ENCODE results near the gene CDH4.

CDH4 gene

DNA sequence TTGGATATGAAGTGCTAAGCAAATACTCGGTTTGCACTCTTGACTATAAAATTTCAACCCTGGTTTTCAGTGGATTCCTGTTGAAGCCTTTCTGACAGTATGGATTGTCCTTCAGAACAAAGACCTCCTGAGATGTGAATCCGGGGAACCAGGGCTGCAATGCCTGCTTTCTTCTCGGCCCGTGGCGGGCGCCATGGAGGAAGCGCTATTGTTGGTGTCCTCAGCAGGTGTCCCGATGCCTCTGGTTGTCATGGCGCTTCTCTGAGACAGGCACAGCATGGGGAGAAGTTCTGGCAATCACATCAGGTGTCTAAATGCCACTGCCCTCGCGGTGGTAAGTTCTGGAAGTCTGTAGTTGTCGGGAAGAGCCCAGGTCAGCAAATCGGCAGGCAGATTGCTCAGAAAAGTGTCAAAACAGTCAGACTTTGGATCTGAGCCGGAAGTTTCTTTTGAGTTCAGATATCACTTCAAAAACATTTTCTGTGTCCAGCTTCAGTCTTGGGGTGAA, 188.5 kb downstream of the CDH4 start:
- no peak overlapping the region for H3K4me3 ChIP-seq (replicated peaks in 1 of 2; ENCODE audit: low read depth in 2 of 2, low read length in 2 of 2)
- TF ChIP-seq, protein P1, sequence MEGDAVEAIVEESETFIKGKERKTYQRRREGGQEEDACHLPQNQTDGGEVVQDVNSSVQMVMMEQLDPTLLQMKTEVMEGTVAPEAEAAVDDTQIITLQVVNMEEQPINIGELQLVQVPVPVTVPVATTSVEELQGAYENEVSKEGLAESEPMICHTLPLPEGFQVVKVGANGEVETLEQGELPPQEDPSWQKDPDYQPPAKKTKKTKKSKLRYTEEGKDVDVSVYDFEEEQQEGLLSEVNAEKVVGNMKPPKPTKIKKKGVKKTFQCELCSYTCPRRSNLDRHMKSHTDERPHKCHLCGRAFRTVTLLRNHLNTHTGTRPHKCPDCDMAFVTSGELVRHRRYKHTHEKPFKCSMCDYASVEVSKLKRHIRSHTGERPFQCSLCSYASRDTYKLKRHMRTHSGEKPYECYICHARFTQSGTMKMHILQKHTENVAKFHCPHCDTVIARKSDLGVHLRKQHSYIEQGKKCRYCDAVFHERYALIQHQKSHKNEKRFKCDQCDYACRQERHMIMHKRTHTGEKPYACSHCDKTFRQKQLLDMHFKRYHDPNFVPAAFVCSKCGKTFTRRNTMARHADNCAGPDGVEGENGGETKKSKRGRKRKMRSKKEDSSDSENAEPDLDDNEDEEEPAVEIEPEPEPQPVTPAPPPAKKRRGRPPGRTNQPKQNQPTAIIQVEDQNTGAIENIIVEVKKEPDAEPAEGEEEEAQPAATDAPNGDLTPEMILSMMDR (IDR thresholded peaks at IDR 0.05; ENCODE audit: low read depth, low read length): no peak
- no peak for DNase-seq (ENCODE audit: low read depth in 2 of 2)

DNA sequence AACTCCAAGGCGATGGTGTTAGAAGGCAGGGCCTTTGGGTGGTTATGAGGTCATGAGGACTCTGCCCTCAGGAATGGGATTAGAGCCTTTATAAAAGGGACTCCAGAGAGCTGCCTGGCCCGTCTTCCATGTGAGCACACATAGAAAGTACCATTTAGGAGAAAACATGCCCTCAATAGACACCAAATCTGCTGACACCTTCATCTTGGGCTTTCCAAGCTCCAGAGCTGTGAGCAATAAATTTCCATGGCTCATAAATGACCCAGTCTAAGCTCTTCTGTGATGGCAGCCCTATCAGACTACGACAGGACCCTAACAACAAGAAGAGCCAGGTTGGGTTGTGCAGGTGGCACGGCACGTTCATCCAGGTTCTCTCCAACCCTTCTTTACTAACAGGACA, 189.5 kb downstream of the CDH4 start:
- TF ChIP-seq, protein P1 (IDR thresholded peaks at IDR 0.05; ENCODE audit: low read depth, low read length): no peak
- H3K4me3 ChIP-seq (replicated peaks in 1 of 2; ENCODE audit: low read depth in 2 of 2, low read length in 2 of 2): no peak overlapping the region
- no peak for DNase-seq (ENCODE audit: low read depth in 2 of 2)

DNA sequence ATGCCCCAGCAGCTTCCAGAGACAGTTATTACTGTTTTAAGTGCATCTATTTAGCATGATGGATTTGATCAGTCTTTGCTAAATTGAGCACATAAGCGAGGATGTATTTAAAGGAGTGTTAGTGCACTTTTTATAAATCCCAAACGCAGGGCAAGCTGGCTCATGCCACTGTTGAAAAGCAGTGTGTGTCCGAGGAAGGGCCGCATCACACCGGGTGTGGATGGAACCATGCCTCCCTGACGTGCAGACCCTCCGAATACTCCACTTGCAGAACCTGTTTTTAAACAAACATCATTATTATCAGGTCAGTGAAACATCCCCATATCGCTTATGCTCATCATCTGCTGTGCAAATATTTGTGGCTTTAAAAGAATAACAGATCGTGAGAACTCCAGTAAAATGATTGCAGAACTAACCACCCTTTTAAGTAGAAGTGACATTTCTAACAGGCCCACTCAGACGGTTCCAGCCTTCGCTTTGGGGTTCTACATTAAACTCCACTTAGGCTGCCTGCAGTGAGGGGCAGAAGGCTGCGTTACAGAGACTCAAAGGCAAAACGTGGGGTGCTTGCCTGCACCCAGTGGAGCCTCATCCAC, 190.1 kb downstream of the CDH4 start:
- no peak overlapping the region for H3K4me3 ChIP-seq (replicated peaks in 1 of 2; ENCODE audit: low read depth in 2 of 2, low read length in 2 of 2)
- TF ChIP-seq, protein P1 (IDR thresholded peaks at IDR 0.05; ENCODE audit: low read depth, low read length): no peak
- peak in 1 of 2 donors; percentile 28 for DNase-seq (ENCODE audit: low read depth in 2 of 2)

DNA sequence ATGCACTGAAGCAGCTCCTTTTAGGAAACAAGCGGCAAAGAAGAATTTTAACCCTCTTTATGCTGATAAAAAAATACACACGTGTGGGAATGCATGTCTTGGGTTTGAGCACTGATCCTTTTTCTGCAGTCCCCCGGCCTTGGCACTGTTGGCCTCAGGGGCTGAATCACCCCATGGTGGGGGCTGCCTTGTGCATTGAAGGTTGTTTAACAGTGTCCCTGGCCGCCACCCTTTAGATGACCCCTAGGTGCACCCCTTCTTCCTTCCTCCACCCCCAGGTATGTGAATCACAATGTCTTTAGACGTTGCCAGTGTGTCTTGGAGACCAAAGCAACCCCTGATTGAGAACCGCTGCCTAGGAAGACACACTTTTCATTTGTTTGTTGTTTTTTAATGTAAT, 190.7 kb downstream of the CDH4 start:
- TF ChIP-seq, protein P1 (IDR thresholded peaks at IDR 0.05; ENCODE audit: low read depth, low read length): no peak
- no peak for DNase-seq (ENCODE audit: low read depth in 2 of 2)
- no peak overlapping the region for H3K4me3 ChIP-seq (replicated peaks in 1 of 2; ENCODE audit: low read depth in 2 of 2, low read length in 2 of 2)

DNA sequence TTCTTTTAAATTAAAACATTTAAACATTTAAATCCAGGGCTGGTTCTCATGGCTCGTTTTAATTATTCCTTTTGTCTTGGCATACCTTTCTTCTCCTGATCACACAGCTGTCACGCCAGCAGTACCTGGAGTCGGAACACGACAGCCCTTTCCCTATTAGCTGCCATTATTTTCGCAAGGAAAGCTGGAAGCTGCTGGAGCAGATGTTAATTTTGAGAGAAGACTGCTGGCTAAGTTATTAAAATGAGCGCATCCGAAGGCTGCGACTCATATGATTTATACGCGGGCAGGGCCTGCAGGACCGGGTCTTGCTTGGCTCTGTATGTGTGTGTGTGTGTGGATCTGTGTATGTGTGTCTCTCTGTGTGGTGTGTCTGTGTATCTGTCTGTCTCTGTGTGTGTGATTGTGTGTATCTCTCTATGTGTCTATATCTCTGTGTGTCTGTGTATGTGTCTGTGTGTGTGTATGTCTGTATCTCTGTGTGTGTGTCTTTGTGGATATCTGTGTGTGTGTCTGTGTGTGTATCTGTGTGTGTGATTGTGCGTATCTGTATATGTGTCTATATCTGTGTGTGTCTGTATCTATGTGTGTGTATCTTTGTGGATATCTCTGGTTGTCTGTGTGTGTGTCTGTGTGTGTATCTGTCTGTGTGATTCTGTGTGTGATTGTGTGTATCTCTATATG, 191.5 kb downstream of the CDH4 start:
- H3K4me3 ChIP-seq (replicated peaks in 1 of 2; ENCODE audit: low read depth in 2 of 2, low read length in 2 of 2): no peak overlapping the region
- no peak for DNase-seq (ENCODE audit: low read depth in 2 of 2)
- TF ChIP-seq, protein P1 (IDR thresholded peaks at IDR 0.05; ENCODE audit: low read depth, low read length): no peak

DNA sequence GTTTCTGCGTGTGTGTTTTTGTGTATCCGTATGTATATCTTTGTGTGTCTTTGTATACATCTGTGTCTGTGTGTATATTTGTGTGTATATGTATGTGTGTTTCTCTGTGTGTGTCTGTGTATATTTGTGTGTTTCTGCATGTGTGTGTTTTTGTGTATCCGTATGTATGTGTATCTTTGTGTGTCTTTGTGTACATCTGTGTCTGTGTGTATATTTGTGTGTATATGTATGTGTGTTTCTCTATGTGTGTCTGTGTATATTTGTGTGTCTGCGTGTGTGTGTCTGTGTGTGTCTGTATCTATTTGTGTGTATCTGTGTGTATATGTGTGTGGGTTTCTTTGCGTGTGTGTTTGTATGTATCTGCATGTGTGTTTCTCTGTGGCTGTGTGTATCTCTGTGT, 192.6 kb downstream of the CDH4 start:
- TF ChIP-seq, protein P1 (IDR thresholded peaks at IDR 0.05; ENCODE audit: low read depth, low read length): no peak
- no peak overlapping the region for H3K4me3 ChIP-seq (replicated peaks in 1 of 2; ENCODE audit: low read depth in 2 of 2, low read length in 2 of 2)
- DNase-seq (ENCODE audit: low read depth in 2 of 2): no peak
